ENCODE results near the gene DDI2.

DNA sequence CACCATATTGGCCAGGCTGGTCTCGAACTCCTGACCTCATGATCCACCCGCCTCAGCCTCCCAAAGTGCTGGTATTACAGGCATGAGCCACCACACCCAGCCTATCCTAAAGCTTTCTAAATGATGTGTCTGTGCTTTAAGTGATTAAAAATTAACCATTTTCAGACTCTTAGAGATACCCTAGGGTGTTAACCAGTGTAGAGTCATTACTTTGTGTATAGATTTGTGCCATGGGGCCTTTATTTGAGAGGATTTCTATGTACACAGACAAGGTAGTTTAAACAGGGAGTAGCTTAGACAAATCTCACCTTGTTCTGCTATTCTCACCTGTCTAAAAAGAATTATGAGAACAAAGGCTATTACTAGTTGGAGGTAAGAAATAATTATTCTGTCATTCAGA lies 54.2 kb downstream of the DDI2 start:
- no peak for TF ChIP-seq POLR2AphosphoS5 (IDR thresholded peaks at IDR 0.05; ENCODE audit: low read depth, low read length)
- no peak for TF ChIP-seq POLR2A (IDR thresholded peaks at IDR 0.05; ENCODE audit: low read depth, low read length)
- TF ChIP-seq TAF1 (IDR thresholded peaks at IDR 0.05; ENCODE audit: borderline replicate concordance, low read depth, low read length): no peak

Data from GM12892 (cell line).